Heart left ventricle (tissue), 13 donors: Measurements from ENCODE around the gene ELOA.
"Not testable (repeated sequence)": the region's sequence is repeated elsewhere in the genome, so short reads cannot be mapped to it uniquely, and the experiment has no call there.

Experiments used
- POLR2A ChIP-seq, 2 donors: fragments of 450-650 bp; IDR thresholded peaks; one replicate each; pipeline ENCODE4 v1.6.1; 2017; ENCODE audit warnings: antibody characterized with exemption in 2 of 2, mild to moderate bottlenecking in 2 of 2, moderate library complexity in 2 of 2
- TF ChIP-seq, protein P1 (sequence below), 12 donors: fragments of 200-600 bp; sonication (generic) in 4 of 12; IDR thresholded peaks; one replicate each; pipeline versions ENCODE4 v1.5.0 to v1.8.0; 2018 to 2022; ENCODE audit warnings: antibody characterized with exemption in 12 of 12, mild to moderate bottlenecking in 5 of 12
- donor health status: ischemic (EF 13 %, LVEDD 7.1; RV severe dilation, severe dysfunction).
- donor health status: DM: no; HTN: yes; CAD: no.
- donor health status: DM: no; HTN: no; CAD: no.
- donor health status: ischemic (EF 25% LVEDD 6.9; RV normal size, moderate dysfunction).
- donor health status: ischemic (EF 25% LVEDD 5.7; RV mildly dilated, moderate dysfunction).
- donor health status: ischemic (EF 35%, LVEDD 5.7; RV mildly dilated, moderate dysfunction).
- donor health status: nonischemic (EF 11% LVEDD 7.7; RV severe dilation, severe dysfunction).
- donor health status: DM: yes; HTN: yes; CAD: no.
- donor health status: PGD.
- donor health status: ischemic (EF 29% LVEDD 5.4; RV normal size, mild dysfunction).
- donor health status: nonischemic (EF 23%, LVEDD 6.1; RV moderate dilation, normal function).

DNA sequence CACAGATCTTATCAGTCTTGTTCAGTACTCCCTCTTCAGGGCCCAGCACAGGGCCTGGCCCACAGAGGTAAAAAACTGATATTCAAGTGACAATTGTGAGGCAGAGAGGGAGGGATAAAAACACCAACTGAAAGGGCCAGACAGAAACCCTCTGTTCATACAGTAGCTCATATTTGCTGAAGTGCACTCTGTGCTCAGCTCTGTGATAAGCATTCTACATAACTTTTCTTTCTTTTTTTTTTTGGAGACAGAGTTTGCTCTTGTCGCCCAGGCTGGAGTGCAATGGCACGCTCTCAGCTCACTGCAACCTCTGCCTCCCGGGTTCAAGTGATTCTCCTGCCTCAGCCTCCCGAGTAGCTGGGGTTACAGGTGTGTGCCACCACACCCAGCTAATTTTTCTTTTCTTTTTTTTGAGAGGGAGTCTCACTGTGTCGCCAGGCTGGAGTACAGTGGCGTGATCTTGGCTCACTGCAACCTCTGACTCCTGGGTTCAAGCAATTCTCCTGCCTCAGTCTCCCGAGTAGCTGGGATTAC, 59.6 kb downstream of the ELOA start:
- not testable (repeated sequence) for TF ChIP-seq POLR2A (IDR thresholded peaks at IDR 0.05)
- TF ChIP-seq, protein P1, sequence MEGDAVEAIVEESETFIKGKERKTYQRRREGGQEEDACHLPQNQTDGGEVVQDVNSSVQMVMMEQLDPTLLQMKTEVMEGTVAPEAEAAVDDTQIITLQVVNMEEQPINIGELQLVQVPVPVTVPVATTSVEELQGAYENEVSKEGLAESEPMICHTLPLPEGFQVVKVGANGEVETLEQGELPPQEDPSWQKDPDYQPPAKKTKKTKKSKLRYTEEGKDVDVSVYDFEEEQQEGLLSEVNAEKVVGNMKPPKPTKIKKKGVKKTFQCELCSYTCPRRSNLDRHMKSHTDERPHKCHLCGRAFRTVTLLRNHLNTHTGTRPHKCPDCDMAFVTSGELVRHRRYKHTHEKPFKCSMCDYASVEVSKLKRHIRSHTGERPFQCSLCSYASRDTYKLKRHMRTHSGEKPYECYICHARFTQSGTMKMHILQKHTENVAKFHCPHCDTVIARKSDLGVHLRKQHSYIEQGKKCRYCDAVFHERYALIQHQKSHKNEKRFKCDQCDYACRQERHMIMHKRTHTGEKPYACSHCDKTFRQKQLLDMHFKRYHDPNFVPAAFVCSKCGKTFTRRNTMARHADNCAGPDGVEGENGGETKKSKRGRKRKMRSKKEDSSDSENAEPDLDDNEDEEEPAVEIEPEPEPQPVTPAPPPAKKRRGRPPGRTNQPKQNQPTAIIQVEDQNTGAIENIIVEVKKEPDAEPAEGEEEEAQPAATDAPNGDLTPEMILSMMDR (IDR thresholded peaks at IDR 0.05) = not testable (repeated sequence)
